NCI-H146 treated with DMSO at 0.1 percent for 48 hours (cell line): ENCODE data around the gene CAND2.
A peak's percentile ranks its signal among the peaks of the same experiment; 100 is the strongest.

ENCODE experiments used
- DNase-seq: peaks from one replicate; lab custom pipeline; 2025; ENCODE audit not compliant: unreplicated experiment; lab: John Stamatoyannopoulos, UW

Gene CAND2

GRCh38 chr3:12796171-12797123, at the start of gene CAND2:
TSS of gene CAND2 (plus strand) at chr3:12796680. CDS start at chr3:12796721, 41 bp downstream.
- DNase-seq: peak; percentile 11

- DNase-seq: no peak
These were observed 48.0 kb upstream of the CAND2 start for GRCh38 chr3:12748477-12748876.

- no peak for DNase-seq
These were observed 46.3 kb upstream of the CAND2 start for GRCh38 chr3:12750223-12750622.

- DNase-seq: no peak
These were observed 45.8 kb upstream of the CAND2 start for GRCh38 chr3:12750658-12751071.

- no peak for DNase-seq
These were observed 44.9 kb upstream of the CAND2 start for GRCh38 chr3:12751571-12751970.

GRCh38 chr3:12752102-12752501, 44.4 kb upstream of the CAND2 start:
- no peak for DNase-seq

- no peak for DNase-seq
These were observed 43.7 kb upstream of the CAND2 start for GRCh38 chr3:12752809-12753208.

GRCh38 chr3:12753275-12754028, 43.0 kb upstream of the CAND2 start:
- no peak for DNase-seq

- DNase-seq: no peak
These were observed 42.2 kb upstream of the CAND2 start for GRCh38 chr3:12754313-12754712.

GRCh38 chr3:12755754-12756153, 40.7 kb upstream of the CAND2 start:
- no peak for DNase-seq

- DNase-seq: no peak
These were observed 40.3 kb upstream of the CAND2 start for GRCh38 chr3:12756175-12756574.

- DNase-seq: no peak
These were observed 39.8 kb upstream of the CAND2 start for GRCh38 chr3:12756635-12757034.

GRCh38 chr3:12758025-12758781, 38.3 kb upstream of the CAND2 start:
- no peak for DNase-seq

GRCh38 chr3:12759097-12759679, 37.3 kb upstream of the CAND2 start, which contains the start of gene TMEM40:
TSS of gene TMEM40 (minus strand) at chr3:12759259. CDS start at chr3:12749832, 9,427 bp downstream.
- DNase-seq: no peak

GRCh38 chr3:12759693-12760565, 36.6 kb upstream of the CAND2 start:
- DNase-seq: no peak

GRCh38 chr3:12764171-12764776, 32.2 kb upstream of the CAND2 start:
- DNase-seq: no peak

GRCh38 chr3:12766541-12766940, 29.9 kb upstream of the CAND2 start:
- DNase-seq: no peak

GRCh38 chr3:12768579-12769527, 27.6 kb upstream of the CAND2 start:
- no peak for DNase-seq
